ENCODE measurements around the gene MPHOSPH9.
A peak's percentile ranks its signal among the peaks of the same experiment; 100 is the strongest.

The MPHOSPH9 gene

GRCh38 chr12:123245678-123246077 lies 12.7 kb upstream of the MPHOSPH9 start:
- DNase-seq (ENCODE audit: low read depth), result no peak
- H3K4me3 ChIP-seq (ENCODE audit: low read length), result no peak overlapping the region
- TF ChIP-seq, protein P1, sequence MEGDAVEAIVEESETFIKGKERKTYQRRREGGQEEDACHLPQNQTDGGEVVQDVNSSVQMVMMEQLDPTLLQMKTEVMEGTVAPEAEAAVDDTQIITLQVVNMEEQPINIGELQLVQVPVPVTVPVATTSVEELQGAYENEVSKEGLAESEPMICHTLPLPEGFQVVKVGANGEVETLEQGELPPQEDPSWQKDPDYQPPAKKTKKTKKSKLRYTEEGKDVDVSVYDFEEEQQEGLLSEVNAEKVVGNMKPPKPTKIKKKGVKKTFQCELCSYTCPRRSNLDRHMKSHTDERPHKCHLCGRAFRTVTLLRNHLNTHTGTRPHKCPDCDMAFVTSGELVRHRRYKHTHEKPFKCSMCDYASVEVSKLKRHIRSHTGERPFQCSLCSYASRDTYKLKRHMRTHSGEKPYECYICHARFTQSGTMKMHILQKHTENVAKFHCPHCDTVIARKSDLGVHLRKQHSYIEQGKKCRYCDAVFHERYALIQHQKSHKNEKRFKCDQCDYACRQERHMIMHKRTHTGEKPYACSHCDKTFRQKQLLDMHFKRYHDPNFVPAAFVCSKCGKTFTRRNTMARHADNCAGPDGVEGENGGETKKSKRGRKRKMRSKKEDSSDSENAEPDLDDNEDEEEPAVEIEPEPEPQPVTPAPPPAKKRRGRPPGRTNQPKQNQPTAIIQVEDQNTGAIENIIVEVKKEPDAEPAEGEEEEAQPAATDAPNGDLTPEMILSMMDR (conservative IDR thresholded peaks at IDR 0.05; ENCODE audit: low read length), result no peak

- no peak for DNase-seq (ENCODE audit: low read depth)
- H3K4me3 ChIP-seq (ENCODE audit: low read length), result no peak overlapping the region
- TF ChIP-seq, protein P1 (conservative IDR thresholded peaks at IDR 0.05; ENCODE audit: low read length), result no peak
Observed at GRCh38 chr12:123243671-123244262, 10.8 kb upstream of the MPHOSPH9 start.

- no peak for DNase-seq (ENCODE audit: low read depth)
- TF ChIP-seq, protein P1 (conservative IDR thresholded peaks at IDR 0.05; ENCODE audit: low read length), result no peak
- no peak overlapping the region for H3K4me3 ChIP-seq (ENCODE audit: low read length)
Observed at GRCh38 chr12:123242116-123242904, 9.4 kb upstream of the MPHOSPH9 start.

DNA sequence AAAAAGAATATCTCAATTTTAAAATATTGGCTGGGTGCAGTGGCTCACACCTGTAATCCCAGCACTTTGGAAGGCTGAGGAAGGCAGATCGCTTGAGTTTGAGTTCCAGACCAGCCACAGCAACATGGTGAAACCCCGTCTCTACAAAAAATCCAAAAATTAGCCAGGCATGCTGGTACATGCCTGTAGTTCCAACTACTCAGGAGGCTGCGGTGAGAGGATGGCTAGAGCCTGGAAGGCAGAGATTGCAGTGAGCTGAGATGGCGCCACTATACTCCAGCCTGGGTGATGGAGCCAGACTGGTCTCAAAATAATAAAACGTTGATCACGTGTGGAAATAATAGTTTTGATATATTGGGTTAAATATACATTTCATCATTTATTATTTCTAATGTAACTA lies 6.0 kb upstream of the MPHOSPH9 start:
- no peak overlapping the region for H3K4me3 ChIP-seq (ENCODE audit: low read length)
- DNase-seq (ENCODE audit: low read depth), result no peak
- TF ChIP-seq, protein P1 (conservative IDR thresholded peaks at IDR 0.05; ENCODE audit: low read length), result no peak

GRCh38 chr12:123238330-123238682 lies 5.4 kb upstream of the MPHOSPH9 start:
- TF ChIP-seq, protein P1 (conservative IDR thresholded peaks at IDR 0.05; ENCODE audit: low read length), result no peak

GRCh38 chr12:123237646-123238329 lies 4.8 kb upstream of the MPHOSPH9 start:
- TF ChIP-seq, protein P1 (conservative IDR thresholded peaks at IDR 0.05; ENCODE audit: low read length), result peak; percentile 79
- peak; percentile 66 for DNase-seq (ENCODE audit: low read depth)
- H3K4me3 ChIP-seq (ENCODE audit: low read length), result no peak overlapping the region

More at GRCh38 chr12:123238330-123238682, 5.4 kb upstream of the MPHOSPH9 start:
- DNase-seq (ENCODE audit: low read depth), result no peak
- no peak overlapping the region for H3K4me3 ChIP-seq (ENCODE audit: low read length)
